NCI-H69 (cell line): ENCODE results near the gene SUSD6.

Source experiments
- DNase-seq: peaks from one replicate; lab custom pipeline; 2025; lab: John Stamatoyannopoulos, UW

The SUSD6 gene

GRCh38 chr14:69648480-69649451 lies 37.4 kb downstream of the SUSD6 start:
- DNase-seq, result peak; percentile 83

GRCh38 chr14:69650948-69651369 lies 39.6 kb downstream of the SUSD6 start:
- peak; percentile 40 for DNase-seq

- DNase-seq, result no peak
Measured at GRCh38 chr14:69651664-69652063, 40.3 kb downstream of the SUSD6 start.

- no peak for DNase-seq
Measured at GRCh38 chr14:69652942-69653684, 41.7 kb downstream of the SUSD6 start.

GRCh38 chr14:69654116-69654515 lies 42.7 kb downstream of the SUSD6 start:
- DNase-seq, result peak; percentile 51

- peak; percentile 99 for DNase-seq
Measured at GRCh38 chr14:69657950-69658355, 46.6 kb downstream of the SUSD6 start.

GRCh38 chr14:69658664-69659261 lies 47.4 kb downstream of the SUSD6 start:
- peak; percentile 90 for DNase-seq

GRCh38 chr14:69660344-69661193 lies 49.2 kb downstream of the SUSD6 start:
- DNase-seq, result no peak

- DNase-seq, result no peak
Measured at GRCh38 chr14:69661194-69661537, 49.8 kb downstream of the SUSD6 start.

- no peak for DNase-seq
Measured at GRCh38 chr14:69662636-69663299, 51.4 kb downstream of the SUSD6 start.

GRCh38 chr14:69663300-69663643 lies 51.9 kb downstream of the SUSD6 start:
- DNase-seq, result no peak

GRCh38 chr14:69664265-69664664 lies 52.9 kb downstream of the SUSD6 start:
- peak; percentile 36 for DNase-seq

GRCh38 chr14:69664865-69665526 lies 53.6 kb downstream of the SUSD6 start:
- no peak for DNase-seq

GRCh38 chr14:69665631-69666030 lies 54.2 kb downstream of the SUSD6 start:
- DNase-seq, result no peak

GRCh38 chr14:69666112-69666511 lies 54.7 kb downstream of the SUSD6 start:
- no peak for DNase-seq

- no peak for DNase-seq
Measured at GRCh38 chr14:69666690-69667211, 55.4 kb downstream of the SUSD6 start.

GRCh38 chr14:69667938-69668335 lies 56.5 kb downstream of the SUSD6 start:
- no peak for DNase-seq

- DNase-seq, result no peak
Measured at GRCh38 chr14:69669375-69669774, 58.0 kb downstream of the SUSD6 start.

- DNase-seq, result no peak
Measured at GRCh38 chr14:69670093-69670492, 58.7 kb downstream of the SUSD6 start.

GRCh38 chr14:69671365-69672030 lies 60.1 kb downstream of the SUSD6 start:
- DNase-seq, result peak; percentile 54
